GM12872 (cell line): ENCODE results near the gene CD69.

Experiments used
- CTCF ChIP-seq: IDR thresholded peaks from 3 replicates; pipeline ENCODE4 v1.5.1; 2011; ENCODE audit warnings: low read depth, mild to moderate bottlenecking, low read length, moderate library complexity; ENCODE audit not compliant: insufficient read depth

CD69 gene

GRCh38 chr12:9779209-9779608, 18.5 kb upstream of the CD69 start:
- TF ChIP-seq CTCF = no peak

- no peak for TF ChIP-seq CTCF
These were observed 16.1 kb upstream of the CD69 start for GRCh38 chr12:9776781-9777180.

GRCh38 chr12:9773216-9773877, 12.6 kb upstream of the CD69 start:
- TF ChIP-seq CTCF = no peak

GRCh38 chr12:9763025-9763424, 2.3 kb upstream of the CD69 start:
- TF ChIP-seq CTCF = no peak

GRCh38 chr12:9762369-9762768, 1.7 kb upstream of the CD69 start:
- TF ChIP-seq CTCF = no peak

GRCh38 chr12:9761419-9761781, 699 bp upstream of the CD69 start:
- no peak for TF ChIP-seq CTCF

GRCh38 chr12:9760120-9760519, 581 bp downstream of the CD69 start:
- no peak for TF ChIP-seq CTCF

GRCh38 chr12:9759694-9760093, 1.0 kb downstream of the CD69 start:
- no peak for TF ChIP-seq CTCF
